Activated CD8-positive, alpha-beta memory T cell treated with anti-CD3 and anti-CD28 coated beads, Interleukin-2, amount 50 U/mL, for 48 hours (primary cell): ENCODE data around the gene B4GALT6.

Experiments used
- DNase-seq: peaks from one replicate; pipeline ENCODE4 v3.0.0-alpha.2; 2020

Gene B4GALT6

GRCh38 chr18:31658670-31659575, 25.5 kb downstream of the B4GALT6 start:
- DNase-seq = no peak

DNA sequence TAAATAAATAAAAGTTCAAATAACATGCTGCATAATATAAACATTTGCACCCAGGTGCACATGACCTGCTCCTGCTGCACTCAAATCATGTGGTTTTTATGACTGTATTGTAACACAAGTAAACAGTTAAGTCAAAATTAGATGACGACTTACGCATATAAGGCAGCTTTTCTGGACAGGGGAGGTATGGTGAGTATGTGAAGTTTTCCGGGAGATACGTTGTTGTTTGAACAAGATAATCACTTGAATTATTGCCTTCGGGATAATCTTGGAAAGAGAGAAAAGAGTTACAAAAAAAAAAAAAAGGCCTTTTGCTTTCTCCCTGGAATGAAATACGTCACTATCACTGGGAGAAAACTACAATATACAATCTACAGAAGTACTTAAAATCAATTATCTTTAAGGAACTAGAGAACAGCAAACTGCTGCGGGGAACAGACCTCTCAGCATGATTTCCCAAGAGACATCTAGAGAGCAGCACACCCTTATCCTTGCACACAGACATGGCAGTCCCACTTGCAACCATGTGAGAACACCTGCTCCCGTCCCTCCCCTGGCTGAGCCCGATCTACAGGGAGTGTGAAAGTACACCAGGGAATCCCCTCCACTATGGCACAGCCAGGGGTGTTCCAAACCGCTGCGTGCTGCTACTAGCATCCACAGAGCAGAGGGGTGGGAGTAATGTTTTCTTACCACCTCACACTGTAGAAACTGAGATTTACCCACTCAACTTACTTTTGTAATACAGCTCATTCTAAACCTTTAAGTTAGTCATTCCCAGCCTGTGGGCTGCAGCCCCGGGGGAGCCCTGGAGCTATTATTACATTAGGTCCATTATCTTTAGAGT, 26.3 kb downstream of the B4GALT6 start:
- DNase-seq = peak; percentile 62

GRCh38 chr18:31656754-31657153, 27.6 kb downstream of the B4GALT6 start:
- no peak for DNase-seq

GRCh38 chr18:31655354-31655753, 29.0 kb downstream of the B4GALT6 start:
- no peak for DNase-seq

- no peak for DNase-seq
Measured at GRCh38 chr18:31652877-31653276, 31.5 kb downstream of the B4GALT6 start.

DNA sequence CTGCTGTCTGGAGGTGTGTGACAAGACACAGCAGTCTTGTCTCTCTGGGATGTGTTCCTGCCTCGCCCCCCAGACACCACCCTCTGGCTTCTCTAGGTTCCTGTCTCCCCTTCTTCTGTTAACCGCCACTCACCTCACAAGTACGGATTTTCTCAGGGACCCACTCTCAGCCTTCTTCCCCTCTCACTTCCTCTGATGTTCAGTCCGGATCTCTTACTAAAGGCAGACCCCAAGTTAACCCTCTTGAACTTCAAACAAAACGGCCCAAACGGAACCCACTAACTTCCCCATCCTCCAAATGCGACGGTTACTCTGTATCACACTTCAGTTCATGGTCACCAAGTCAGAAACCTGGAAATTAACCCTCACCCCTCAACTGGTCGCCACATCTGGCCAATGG, 32.0 kb downstream of the B4GALT6 start:
- no peak for DNase-seq

- no peak for DNase-seq
Measured at GRCh38 chr18:31651369-31651768, 33.0 kb downstream of the B4GALT6 start.

DNA sequence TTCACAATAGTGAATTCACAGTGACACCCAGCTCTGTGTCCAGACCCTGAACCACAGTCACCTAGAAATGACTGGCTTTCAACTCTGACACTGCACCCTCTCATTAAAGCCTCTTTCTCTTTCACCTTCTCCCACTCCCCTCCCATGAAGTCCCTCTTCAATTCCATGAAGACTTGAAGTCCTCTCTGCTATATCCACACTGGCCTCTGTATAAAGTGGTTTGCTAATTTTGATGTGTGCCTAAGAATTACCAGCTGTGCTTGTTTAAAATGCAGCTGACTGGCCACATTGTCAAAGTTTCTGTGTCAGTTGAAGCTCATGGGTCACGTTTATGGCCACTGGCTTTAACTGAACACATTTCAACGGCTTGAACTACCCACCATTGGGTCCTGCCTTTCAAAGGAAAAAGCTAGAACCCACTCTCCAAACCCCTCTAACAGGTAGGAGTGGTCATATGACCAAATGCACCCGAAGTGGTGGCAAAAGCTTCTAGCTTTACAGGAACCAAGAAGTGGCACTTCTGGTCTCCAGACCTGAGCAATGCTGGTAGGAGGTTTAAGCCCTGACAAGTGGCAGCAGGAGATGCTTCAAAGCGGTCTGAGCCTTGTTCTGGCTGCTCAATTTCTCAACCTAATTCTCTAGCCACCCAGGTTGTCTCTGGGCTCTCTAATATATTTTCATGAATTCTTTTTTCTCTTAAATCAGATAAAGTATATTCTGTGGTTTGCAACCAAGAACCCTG, 34.2 kb downstream of the B4GALT6 start:
- DNase-seq = no peak

DNA sequence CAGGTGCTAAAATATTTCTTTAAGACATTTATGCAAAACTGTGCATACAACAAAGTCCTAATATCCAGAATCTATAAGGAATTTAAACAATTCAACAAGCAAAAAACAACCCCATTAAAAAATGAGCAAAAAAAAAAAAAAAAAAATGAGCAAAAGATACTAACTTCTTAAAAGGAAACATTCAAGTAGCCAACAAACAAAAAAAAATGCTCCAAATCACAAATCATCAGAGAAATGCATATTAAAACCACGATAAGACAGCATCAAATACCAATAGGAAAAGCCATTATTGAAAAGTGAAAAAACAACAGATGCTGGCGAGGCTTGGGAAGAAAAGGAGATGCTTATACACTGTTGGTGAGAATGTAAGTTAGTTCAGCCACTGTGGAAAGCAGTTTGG, 34.9 kb downstream of the B4GALT6 start:
- no peak for DNase-seq

DNA sequence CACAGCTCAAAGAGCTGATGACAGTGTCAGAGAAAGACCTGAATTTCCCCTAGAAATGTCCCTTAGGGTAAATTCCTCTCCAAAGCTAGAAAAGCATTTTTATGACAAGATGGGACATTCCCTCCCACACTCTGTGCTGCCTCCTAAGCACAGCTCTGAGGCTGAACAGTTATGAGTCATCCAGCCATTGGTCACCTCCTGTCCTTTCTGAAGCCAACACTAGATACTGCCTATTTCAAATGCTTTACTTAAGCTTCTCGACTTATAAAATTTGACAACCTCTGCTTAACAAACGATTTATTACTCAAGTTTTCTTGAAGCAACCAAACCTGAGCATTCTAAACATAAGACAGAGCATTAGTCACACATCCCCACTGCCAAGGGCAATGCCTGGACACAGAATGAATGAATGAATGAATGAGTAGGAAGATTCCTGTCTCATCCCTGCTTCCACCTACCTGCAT, 35.4 kb downstream of the B4GALT6 start:
- DNase-seq = no peak

DNA sequence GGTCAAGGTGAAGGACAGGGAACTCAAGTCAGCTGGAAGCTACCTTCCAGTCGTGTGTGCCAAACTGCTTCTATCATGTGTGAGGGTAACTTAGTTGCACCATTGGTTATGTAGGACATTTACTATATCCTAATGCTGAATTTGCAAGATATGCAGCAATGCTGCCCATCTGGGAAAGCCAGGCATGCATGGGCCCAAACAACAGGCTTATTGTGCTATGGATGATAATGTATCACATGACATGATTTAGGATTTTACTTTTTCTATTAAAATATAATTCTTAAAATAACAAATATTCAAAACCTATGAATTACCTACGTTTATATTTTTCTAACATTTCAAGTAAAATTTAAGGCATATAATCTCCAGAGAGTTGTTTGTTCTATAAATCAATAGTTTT, 35.9 kb downstream of the B4GALT6 start:
- DNase-seq = no peak

DNA sequence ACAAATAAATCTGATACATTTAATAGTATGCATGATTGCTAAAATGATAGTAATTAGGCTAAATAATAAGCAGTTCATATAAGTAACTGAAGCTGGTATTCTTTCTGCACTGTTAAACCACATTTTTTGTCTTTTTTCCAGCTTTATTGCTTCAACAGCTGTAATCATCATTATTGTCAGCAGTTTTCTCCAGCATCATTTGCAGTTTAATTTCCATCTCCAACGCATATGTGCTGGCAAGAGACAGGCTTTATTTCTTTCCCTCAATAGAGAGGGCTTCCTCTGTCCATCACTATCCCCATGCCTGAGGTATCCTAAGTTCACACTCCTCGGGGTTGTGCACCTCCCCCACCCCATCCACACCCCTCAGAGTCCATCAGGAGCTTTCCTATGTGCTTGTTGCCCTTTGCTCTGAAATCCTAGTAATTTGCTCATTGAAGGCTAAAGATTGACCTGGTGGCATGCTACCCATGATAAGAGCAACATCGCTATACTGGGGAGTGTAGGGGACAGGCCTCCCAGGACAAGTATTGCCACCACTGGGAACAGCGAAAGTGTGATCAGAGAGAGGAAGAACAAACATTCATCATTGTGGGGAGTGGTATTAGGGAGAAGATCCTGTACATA, 37.1 kb downstream of the B4GALT6 start:
- no peak for DNase-seq

- no peak for DNase-seq
Measured at GRCh38 chr18:31646332-31647126, 37.9 kb downstream of the B4GALT6 start.

GRCh38 chr18:31645411-31645810, 39.0 kb downstream of the B4GALT6 start:
- DNase-seq = no peak

DNA sequence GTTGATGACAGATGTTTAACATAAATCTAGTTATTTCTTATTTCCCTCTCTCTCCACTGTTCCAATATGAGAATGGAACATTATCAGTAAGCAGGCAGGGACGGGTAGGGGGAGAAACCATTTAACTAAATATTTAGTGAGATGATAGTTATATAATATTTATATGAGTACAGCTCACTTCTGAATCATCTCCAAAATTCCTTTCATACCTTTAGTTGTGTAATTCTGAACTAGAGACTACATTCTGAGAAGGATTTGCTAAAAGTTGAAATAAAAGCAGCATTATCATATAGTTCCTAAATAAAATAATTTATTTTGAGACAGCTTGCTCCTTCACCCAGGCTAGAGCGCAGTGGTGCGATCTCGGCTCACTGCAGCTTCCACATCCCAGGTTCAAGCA, 41.4 kb downstream of the B4GALT6 start:
- no peak for DNase-seq

DNA sequence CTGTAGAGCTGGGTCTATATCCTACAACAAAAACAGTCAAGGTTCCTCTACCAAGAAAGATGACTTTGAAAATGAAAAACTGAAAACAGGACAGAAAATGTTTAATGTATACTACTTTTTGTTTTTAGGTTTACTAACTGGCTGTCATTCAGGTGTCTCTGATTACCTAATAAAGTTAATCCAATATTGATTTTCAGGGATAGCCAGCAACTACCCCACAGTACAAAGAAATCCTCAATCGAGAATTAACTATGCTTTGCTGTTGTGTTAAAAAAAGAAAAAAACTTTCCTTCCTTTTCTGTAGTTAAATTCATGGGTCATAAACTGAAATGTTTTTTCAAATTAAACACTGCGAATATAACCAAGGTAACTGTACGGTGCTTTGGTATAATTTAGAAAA, 46.9 kb downstream of the B4GALT6 start:
- no peak for DNase-seq

DNA sequence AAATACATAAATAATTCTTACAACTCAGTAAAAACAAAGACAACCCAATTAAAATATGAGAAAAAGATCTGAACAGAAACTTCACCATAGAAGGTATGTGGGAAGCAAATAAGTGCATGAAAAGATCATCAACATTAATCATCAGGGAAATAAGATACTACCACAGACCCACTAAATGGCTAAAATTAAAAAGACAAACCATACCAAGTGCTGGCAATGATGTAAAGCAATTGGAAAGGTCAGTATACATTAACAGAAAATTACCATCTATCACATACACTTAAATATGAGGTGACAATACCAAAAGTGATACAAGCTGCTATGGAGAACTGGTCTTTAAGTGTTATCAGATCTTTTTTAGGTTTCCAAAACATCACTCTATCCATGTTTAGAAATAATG, 48.0 kb downstream of the B4GALT6 start:
- no peak for DNase-seq

DNA sequence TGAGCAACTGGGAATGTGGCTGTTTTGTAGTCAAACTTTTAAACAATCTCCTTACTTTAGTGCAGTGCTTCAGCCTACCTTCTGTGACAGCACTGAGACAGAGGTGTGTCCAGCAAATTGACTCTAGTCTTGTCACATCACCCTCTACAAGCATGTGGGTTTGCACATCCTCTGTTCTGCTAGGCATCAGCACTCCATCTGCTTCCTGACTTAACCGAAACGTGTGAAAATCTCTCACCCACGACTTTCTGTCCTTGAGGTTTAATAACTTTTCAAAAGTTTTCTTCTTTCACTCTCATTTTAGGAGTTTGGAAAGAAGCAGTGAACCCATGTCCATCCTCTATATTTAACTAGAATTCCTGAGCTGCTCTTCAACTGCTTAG, 50.1 kb downstream of the B4GALT6 start:
- no peak for DNase-seq

GRCh38 chr18:31633392-31634330, 50.7 kb downstream of the B4GALT6 start:
- no peak for DNase-seq

DNA sequence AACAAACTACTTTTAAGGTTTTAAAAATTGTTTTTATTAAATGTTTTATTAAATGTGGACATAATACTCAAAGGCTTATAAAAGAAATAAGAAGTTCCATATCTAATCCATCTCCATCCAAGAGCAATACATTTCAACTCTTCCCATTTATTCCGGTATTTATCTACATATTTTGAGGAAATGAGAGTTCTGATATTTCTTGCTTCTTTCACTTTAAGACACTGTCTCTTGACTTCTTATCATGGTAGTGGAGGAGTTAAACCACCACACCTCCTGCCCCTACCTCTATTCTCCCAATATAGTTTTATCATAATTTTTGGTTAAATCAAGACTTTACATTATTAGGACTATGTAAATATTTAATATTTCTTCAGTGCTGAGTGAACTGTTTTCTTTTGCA, 52.0 kb downstream of the B4GALT6 start:
- no peak for DNase-seq

DNA sequence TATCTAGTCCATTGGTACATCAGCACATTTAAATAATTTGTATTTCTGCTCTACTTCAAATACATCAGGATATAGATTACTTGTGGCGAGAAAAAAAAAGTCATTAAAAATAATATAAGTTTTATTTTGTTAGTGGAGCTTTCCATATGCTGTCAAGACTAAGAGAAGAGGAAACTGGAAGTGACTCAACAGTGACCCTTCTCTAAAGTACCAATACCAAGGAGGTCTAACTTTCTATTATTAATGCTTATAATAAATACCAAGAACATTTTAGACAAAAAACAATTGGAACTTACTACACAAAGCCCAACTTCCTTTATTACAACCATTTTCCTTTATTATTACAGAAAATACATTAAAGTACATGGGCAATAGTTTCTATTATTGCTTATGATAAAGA, 52.9 kb downstream of the B4GALT6 start:
- no peak for DNase-seq
